HG03342 (cell line): ENCODE results near the gene SLC47A1.

Source experiments
- ATAC-seq: cut with Tn5 transposase; IDR thresholded peaks from one replicate; pipeline ENCODE4 v1.9.1; 2021; ENCODE audit warnings: mild to moderate bottlenecking, moderate library complexity; ENCODE audit not compliant: unreplicated experiment

Gene SLC47A1

DNA sequence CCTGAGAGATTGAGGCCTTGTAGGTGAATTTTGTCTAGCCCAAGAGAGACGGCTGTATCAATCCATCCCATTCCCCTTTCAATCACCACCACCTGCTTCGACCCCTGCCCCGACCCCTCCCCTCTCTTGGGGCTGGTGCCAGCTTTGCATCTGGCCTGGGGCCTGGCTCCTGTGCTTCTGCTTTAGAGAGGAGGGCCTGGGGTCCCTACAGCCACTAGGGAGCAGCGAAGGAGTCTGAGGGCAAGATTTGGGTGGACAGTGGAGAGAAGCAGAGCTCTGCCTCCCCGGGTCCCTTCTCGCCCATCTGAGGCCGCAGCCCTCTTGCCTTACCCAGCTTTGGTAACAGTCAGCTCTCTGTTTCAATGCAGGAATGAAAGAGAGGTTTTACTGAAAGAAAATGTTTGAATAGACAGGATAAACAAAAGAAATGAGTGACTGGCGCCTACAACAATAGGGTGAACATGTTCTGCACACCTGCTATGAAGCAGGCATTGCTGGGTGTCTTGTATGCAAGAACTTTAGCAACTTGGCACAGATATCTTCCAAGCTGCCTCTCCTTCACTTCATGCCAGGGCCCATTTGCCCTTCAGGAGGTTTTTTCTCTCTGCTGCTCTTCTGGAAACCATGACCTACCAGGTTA, 57.4 kb downstream of the SLC47A1 start:
- ATAC-seq: no peak

GRCh38 chr17:19592316-19592715, 58.7 kb downstream of the SLC47A1 start:
- ATAC-seq: no peak

- no peak for ATAC-seq
These were observed 63.2 kb downstream of the SLC47A1 start for GRCh38 chr17:19596869-19597268.

DNA sequence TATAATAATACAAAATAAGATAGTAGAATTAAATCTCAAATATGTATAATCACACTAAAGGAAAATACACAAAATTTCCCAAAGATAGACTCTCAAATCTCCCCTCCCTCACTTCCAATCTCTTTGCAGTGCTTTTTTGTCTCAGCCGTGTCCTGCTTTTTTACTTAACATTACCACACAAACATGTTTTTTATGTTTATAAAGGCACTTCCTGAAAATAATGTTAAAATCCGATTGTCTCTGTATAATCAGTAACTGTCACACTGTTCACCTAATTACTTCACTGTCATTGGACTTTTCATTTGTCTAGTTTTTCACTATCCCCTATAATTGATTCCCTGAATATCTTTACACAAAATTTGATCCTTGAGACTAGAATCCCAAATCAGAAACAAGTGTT, 76.7 kb downstream of the SLC47A1 start:
- ATAC-seq: no peak

GRCh38 chr17:19610879-19611278, 77.2 kb downstream of the SLC47A1 start:
- no peak for ATAC-seq

DNA sequence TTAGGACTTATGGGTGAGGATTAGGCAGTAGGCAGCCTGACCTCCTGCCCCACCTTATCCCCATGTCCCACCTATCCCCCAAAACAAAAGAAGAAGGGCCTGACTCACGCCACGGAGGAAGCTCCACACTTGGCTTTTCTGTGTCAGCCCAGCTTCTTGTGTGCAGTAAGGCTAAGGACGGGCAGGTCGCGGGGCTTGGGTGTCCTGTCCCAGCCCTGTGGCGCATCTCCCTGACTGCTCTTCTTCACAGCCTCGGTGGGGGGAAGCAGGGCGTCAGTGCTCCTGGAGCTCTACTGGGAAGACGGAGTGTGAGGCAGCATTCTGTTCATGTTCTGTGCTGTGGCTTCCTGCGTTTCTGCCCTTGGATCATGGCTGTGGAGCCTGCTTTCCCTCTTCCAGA, 80.3 kb downstream of the SLC47A1 start:
- ATAC-seq: no peak

GRCh38 chr17:19614900-19615299, 81.2 kb downstream of the SLC47A1 start:
- ATAC-seq: no peak

DNA sequence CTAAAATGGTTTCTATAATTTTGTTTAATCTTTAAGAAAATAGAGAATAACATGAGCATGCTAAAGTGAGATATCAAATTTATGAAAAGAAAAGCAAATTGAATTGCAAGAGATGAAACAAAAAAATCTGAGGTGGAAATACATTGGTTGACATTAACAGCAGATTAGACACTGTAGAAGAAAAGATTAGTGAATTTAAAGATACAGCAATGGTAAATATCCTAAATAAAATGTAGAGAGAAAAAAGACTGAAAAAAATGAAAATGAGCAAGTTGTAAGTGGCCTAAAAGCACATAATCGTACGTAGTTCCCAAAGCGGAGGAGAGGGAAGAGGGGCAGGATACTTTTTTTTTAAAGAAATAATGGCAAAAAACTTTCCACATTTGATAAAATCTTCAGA, 84.4 kb downstream of the SLC47A1 start:
- ATAC-seq: no peak

DNA sequence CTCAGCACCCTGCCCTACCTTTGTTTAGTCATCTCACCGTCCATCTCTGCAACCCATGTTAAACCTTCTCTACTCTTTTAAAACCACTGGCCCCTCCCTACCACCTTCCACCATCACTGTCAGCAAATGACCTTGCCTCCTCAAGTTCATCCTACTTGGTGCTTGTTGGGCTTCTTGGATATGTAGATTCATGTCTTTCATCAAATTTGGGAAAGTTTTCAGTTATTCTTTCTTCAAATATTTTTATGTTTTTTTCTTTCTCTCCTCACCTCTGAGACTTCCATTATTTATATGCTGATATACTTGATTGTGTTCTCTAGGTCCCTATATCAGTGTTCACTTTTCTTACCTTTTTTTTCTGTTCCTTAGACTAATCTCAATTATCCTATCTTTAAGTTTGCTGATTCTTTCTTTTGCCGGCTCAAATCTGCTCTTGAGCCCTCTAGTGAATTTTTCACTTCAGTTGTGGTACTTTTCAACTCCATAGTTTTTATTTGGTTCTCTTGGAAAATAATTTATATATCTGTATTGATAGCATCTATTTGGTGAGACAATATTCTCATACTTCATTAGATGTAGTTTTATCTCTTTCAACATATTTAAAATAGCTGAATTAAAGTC, 86.2 kb downstream of the SLC47A1 start:
- ATAC-seq: no peak

DNA sequence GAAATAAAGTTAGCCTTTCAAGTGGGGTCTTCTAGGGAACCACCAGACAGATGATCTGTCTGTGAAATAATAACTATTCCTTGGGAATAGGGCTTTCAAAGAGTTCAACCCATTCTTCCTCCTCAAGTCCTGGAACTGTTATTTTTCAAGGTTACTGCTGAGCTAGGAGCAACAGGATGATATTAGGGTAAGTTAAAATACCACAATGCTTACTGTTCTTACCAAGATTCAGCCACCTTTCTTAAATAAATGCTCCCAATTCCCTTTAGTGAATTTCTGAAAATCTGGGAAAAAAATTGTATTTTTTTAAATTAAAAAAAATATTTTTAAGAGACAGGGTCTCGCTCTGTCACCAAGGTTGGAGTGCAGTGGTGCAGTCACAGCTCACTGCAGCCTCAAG, 88.0 kb downstream of the SLC47A1 start:
- ATAC-seq: no peak

GRCh38 chr17:19626079-19626478, 92.4 kb downstream of the SLC47A1 start:
- ATAC-seq: no peak
